Choroid plexus epithelial cell (primary cell): ENCODE measurements around the gene CNOT6L.

ENCODE experiments used
- DNase-seq: peaks from one replicate; pipeline ENCODE4 v3.0.0-alpha.2; 2010; ENCODE audit warnings: low read depth
- H3K4me3 ChIP-seq: 2 replicates; pipeline ENCODE4 v1.5.1; 2011; ENCODE audit warnings: low read depth, mild to moderate bottlenecking, control low read depth, low read length, moderate library complexity
- CTCF ChIP-seq: conservative IDR thresholded peaks from 2 replicates; pipeline ENCODE4 v1.5.1; 2011; ENCODE audit warnings: low read depth, mild to moderate bottlenecking, control low read depth, inconsistent platforms, low read length, moderate library complexity

Gene CNOT6L

GRCh38 chr4:77815636-77816035 is 3.5 kb downstream of the CNOT6L start:
- no peak overlapping the region for H3K4me3 ChIP-seq
- no peak for TF ChIP-seq CTCF
- DNase-seq, result no peak

- H3K4me3 ChIP-seq, result no peak overlapping the region
- DNase-seq, result no peak
These were observed 13.3 kb downstream of the CNOT6L start for GRCh38 chr4:77805840-77806239.

GRCh38 chr4:77804471-77804870 is 14.7 kb downstream of the CNOT6L start:
- no peak for TF ChIP-seq CTCF
- DNase-seq, result peak; percentile 54
- no peak overlapping the region for H3K4me3 ChIP-seq

More at GRCh38 chr4:77805840-77806239, 13.3 kb downstream of the CNOT6L start:
- no peak for TF ChIP-seq CTCF

GRCh38 chr4:77802402-77802801 is 16.8 kb downstream of the CNOT6L start:
- DNase-seq, result no peak
- no peak overlapping the region for H3K4me3 ChIP-seq
- no peak for TF ChIP-seq CTCF

- H3K4me3 ChIP-seq, result no peak overlapping the region
- TF ChIP-seq CTCF, result no peak
- no peak for DNase-seq
These were observed 17.9 kb downstream of the CNOT6L start for GRCh38 chr4:77801260-77801608.

GRCh38 chr4:77800483-77801259 is 18.5 kb downstream of the CNOT6L start:
- no peak overlapping the region for H3K4me3 ChIP-seq
- no peak for TF ChIP-seq CTCF
- DNase-seq, result no peak

GRCh38 chr4:77800077-77800476 is 19.1 kb downstream of the CNOT6L start:
- no peak overlapping the region for H3K4me3 ChIP-seq
- TF ChIP-seq CTCF, result no peak
- DNase-seq, result no peak
